ENCODE results near the gene NPC1. TPM values are rescaled to one million over a fixed set of nuclear protein-coding genes. Genes with fewer than 3 reads are reported as not detected.

NPC1 gene
- total RNA-seq (2014; rRNA removed; shearing (Covaris generic)): 37.8 and 39.4 TPM in 2 replicates
- 51.9 and 84.1 TPM in 2 replicates for polyA plus RNA-seq (2015; cell fraction: cytosol; rRNA removed)
- 79.5 and 128 TPM in 2 replicates for polyA plus RNA-seq (2015; cell fraction: nucleus; rRNA removed)

GRCh38 chr18:23586249-23587196, at the start of gene NPC1:
Gene NPC1, minus strand, starts transcription at chr18:23586506. Its CDS starts 163 bp downstream, at chr18:23586343.
- in situ Hi-C loops (cut with HindIII; ENCODE audit: low pct_unique_long_range_greater_than_20kb, low sequenced_read_pairs): no loop called here
- peak; percentile 87 for DNase-seq (ENCODE audit: low read depth, low spot score)

GRCh38 chr18:23636071-23636399, 49.7 kb upstream of the NPC1 start:
- in situ Hi-C loops (cut with HindIII; ENCODE audit: low pct_unique_long_range_greater_than_20kb, low sequenced_read_pairs): no loop called here
- DNase-seq (ENCODE audit: low read depth, low spot score): no peak

DNA sequence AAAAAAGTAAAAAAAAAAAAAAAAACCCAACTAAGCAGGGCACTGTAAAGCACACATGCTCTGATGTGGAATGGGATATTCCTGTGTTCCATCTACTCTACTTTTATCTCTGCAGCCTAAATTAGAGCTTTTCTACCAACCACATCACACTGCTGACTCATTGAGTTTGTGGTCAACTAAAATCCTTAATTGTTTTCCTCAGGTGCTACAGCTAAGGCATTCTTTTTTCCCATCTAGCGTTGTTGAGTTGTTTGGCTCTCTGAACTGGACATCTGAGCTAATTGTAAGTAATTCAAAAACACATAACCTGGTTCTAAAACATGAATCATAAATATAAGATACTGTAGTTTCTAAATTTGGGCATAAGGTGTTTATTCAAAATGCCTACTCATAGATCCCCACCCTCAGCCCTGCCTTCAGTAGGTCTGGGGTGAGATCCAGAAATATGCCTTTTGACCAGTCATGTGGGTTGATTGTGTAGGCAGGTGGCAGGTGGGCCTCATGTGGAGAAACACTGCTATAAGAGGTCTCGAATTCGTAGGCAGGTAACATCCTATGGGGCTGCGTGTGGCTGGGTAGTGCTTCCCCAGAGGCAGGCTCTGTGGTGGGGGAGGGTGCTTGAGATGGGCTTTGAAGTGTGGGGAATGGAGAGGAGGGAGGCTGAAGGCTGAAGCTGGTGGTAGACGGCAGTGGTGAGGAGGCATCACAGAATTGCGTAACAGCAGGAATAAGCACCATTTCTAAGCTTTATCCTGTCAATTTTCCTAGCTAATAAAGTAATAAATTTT, 49.2 kb upstream of the NPC1 start:
- in situ Hi-C loops (cut with HindIII; ENCODE audit: low pct_unique_long_range_greater_than_20kb, low sequenced_read_pairs): no loop called here
- no peak for DNase-seq (ENCODE audit: low read depth, low spot score)

DNA sequence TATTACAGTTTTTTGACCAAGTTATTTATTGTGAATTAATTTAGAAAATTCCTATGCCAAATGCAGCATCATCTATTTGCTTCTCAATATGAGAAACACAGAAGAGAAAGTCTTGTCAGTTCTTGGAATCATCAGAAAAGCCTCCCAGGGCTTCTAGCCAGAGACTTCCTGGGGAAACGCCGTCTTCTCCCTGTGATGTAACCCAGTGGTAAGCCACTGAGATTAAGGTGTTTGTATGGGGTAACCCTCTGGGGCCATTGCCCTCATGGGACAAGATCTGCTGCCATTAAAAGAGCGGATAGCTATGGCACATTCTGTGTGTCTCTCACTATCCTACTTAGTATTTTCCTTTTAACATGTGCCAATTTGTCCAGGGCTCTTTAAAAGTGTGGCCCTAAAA, 48.4 kb upstream of the NPC1 start:
- in situ Hi-C loops (cut with HindIII; ENCODE audit: low pct_unique_long_range_greater_than_20kb, low sequenced_read_pairs): no loop called here
- DNase-seq (ENCODE audit: low read depth, low spot score): no peak

DNA sequence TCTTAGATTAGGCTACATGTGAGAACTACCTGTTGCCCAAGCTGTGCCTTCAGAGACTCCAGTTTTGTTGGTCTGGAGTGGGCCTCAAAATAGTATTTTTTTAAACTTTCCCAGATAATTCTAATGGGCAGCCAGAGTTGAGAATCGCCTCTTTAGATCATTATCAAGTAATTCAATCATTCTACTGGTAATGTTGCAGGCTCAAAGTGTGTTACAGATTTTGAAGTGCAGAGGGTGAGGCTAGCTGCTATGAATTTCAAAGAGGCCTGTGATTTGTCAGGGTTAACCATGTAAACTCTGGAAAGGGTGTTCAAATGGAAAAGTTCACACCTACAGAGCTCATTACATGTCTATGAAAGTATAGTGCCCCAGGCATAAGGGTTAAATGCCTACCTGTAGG, 46.3 kb upstream of the NPC1 start:
- in situ Hi-C loops (cut with HindIII; ENCODE audit: low pct_unique_long_range_greater_than_20kb, low sequenced_read_pairs): no loop called here
- DNase-seq (ENCODE audit: low read depth, low spot score): no peak

DNA sequence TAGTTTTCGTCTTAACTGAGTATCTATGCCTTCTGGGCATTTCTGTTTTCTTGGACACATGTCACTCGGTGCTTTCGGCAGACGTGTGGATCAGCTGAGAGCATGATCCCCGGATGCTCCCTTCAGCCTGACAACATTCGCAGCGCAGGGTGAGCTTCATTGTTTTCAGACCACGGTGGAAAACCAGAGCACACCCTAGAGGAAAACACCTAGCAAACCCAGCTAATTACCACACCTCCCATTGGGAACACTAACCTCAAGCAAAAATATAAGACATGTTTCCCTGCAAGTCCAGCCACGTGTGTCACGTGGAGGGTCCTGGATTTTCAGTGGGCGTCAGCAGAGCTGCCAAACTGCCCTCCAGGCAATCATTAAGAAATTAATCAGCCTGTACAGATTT, 45.4 kb upstream of the NPC1 start:
- in situ Hi-C loops (cut with HindIII; ENCODE audit: low pct_unique_long_range_greater_than_20kb, low sequenced_read_pairs): no loop called here
- peak; percentile 45 for DNase-seq (ENCODE audit: low read depth, low spot score)

- DNase-seq (ENCODE audit: low read depth, low spot score): no peak
- in situ Hi-C loops (cut with HindIII; ENCODE audit: low pct_unique_long_range_greater_than_20kb, low sequenced_read_pairs): no loop called here
These were observed 45.0 kb upstream of the NPC1 start for GRCh38 chr18:23631312-23631711.

GRCh38 chr18:23629444-23629946, 43.2 kb upstream of the NPC1 start:
- in situ Hi-C loops (cut with HindIII; ENCODE audit: low pct_unique_long_range_greater_than_20kb, low sequenced_read_pairs): no loop called here
- DNase-seq (ENCODE audit: low read depth, low spot score): no peak

DNA sequence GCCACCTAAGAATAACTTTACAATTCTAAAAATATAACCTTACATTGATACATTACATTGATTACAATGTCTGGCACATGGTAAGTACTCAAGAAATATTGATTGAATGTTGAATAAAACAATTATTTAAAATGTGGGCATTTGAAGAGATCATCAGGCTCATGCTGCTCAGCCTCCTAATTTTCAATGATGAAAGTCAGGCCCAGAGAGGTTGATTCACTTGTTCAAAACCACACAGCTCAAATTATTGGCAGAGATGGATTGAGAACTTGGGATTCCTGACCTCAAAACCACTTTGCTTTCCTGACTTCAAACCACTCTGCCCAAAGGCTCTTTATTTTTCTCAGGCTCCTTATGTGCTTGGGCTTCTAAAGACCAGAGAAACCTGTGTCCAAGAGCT, 41.7 kb upstream of the NPC1 start:
- no peak for DNase-seq (ENCODE audit: low read depth, low spot score)
- in situ Hi-C loops (cut with HindIII; ENCODE audit: low pct_unique_long_range_greater_than_20kb, low sequenced_read_pairs): no loop called here

GRCh38 chr18:23627321-23627720, 41.0 kb upstream of the NPC1 start:
- in situ Hi-C loops (cut with HindIII; ENCODE audit: low pct_unique_long_range_greater_than_20kb, low sequenced_read_pairs): no loop called here
- DNase-seq (ENCODE audit: low read depth, low spot score): no peak

DNA sequence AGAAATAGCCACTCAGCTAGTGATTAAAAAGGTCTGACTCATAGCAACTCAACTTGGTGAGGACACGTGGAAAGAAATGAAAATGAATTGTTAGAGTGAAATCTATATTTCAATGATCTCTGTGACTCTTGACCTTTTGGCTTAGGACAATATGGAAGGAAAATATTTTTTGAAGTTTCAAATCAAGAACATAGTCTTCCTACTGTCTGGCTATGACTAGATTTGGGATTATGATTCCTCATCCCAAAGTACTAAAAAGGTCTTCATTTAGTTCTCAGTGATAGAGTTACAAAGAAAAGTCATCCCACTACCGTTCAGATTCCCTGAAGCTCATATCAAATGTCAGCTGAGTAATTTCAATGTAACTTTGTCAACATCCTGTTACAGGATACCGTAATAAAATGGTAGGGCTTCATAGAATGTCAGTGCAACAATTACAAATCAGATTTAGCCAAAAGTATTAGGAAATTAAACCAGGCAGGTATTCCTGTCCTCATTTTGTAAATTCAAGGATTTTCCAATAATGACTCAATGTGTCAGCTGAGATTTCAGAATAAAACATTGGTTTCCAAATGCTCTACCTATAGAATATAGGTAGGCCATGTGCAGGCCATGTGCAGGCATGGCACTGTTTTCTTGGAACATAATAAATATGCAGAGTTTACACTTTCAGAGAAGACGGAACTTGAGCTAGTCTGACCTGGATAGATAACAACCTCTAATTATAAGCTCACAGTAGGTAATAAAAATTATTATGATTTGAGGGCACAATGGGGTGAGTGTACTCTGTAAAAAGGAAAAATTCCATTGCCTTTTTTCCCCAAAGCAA, 40.4 kb upstream of the NPC1 start:
- DNase-seq (ENCODE audit: low read depth, low spot score): peak; percentile 34
- in situ Hi-C loops (cut with HindIII; ENCODE audit: low pct_unique_long_range_greater_than_20kb, low sequenced_read_pairs): no loop called here

DNA sequence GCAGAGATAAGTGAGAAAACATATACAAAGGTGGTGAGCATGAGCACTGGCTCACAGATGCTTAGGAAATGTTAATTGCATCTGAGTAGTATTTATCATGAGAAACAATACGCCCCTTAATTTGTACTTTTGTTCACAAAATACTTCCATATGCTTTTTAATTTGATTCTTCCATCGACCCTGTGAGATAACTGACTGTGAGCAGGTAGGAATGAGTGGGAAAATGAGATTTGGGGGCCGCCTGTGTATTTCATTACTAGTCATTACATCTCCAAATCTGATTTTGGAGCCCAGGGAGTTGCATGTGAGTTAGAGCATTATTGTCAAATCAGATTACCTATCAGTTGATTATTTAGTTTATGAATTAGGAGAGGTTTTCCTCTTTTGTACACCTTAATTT, 36.7 kb upstream of the NPC1 start:
- in situ Hi-C loops (cut with HindIII; ENCODE audit: low pct_unique_long_range_greater_than_20kb, low sequenced_read_pairs): no loop called here
- DNase-seq (ENCODE audit: low read depth, low spot score): no peak

- in situ Hi-C loops (cut with HindIII; ENCODE audit: low pct_unique_long_range_greater_than_20kb, low sequenced_read_pairs): no loop called here
These were observed 33.1 kb upstream of the NPC1 start for GRCh38 chr18:23619388-23619881.

DNA sequence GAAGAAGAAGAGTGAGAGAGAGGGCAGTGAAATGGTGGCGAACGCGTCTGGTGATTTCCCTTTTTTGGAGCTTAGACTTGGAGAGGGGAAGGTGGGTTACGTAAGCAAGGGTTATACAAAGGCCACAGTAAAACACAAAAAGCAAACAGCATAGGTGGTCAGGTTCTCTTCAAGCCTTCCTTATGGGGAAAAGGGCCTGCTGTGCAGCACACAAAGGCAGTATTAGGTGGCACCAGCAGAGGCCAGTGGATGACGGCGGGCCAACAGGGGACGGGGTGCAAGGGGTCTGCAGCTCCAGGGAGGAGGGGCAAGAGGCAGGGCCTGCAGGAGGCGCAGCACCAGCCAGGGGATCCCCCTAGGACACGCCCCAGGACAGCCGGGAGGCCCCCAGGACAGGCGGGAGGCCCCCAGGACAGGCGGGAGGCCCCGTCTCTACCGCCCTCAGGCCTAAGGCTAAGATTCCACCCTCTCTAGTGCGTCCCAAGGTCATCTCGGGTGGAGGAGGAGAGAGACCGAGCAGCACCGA, 32.6 kb upstream of the NPC1 start:
- no peak for DNase-seq (ENCODE audit: low read depth, low spot score)
- in situ Hi-C loops (cut with HindIII; ENCODE audit: low pct_unique_long_range_greater_than_20kb, low sequenced_read_pairs): no loop called here

More at GRCh38 chr18:23619388-23619881, 33.1 kb upstream of the NPC1 start:
- DNase-seq (ENCODE audit: low read depth, low spot score): no peak

GRCh38 chr18:23617412-23618014, 31.2 kb upstream of the NPC1 start:
- in situ Hi-C loops (cut with HindIII; ENCODE audit: low pct_unique_long_range_greater_than_20kb, low sequenced_read_pairs): no loop called here
- DNase-seq (ENCODE audit: low read depth, low spot score): no peak

- no peak for DNase-seq (ENCODE audit: low read depth, low spot score)
- in situ Hi-C loops (cut with HindIII; ENCODE audit: low pct_unique_long_range_greater_than_20kb, low sequenced_read_pairs): no loop called here
These were observed 30.0 kb upstream of the NPC1 start for GRCh38 chr18:23616258-23616657.

DNA sequence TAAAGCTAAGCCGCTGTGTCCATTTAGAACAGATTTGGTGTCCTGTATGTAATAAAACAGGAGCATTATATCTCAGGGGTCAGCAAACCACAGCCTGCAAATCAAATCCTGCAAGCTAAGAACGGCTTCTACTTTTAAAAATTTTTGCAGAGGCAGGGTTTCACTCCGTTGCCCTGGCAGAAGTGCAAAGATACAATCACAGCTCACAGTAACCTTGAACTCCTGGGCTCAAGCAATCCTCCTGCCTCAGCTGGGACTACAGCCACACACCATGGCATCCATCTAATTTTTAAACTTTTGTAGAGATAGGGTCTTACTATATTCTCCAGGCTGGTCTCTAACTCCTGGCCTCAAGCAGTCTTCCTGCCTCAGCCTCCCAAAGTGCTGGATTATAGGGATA, 28.6 kb upstream of the NPC1 start:
- in situ Hi-C loops (cut with HindIII; ENCODE audit: low pct_unique_long_range_greater_than_20kb, low sequenced_read_pairs): no loop called here
- no peak for DNase-seq (ENCODE audit: low read depth, low spot score)
